GM18909 (cell line): ENCODE data around the gene CAMKV.

Source experiments
- ATAC-seq: cut with Tn5 transposase; IDR thresholded peaks from one replicate; pipeline ENCODE4 v1.9.1; 2021; ENCODE audit warnings: mild to moderate bottlenecking; ENCODE audit not compliant: unreplicated experiment, poor library complexity

Gene CAMKV

GRCh38 chr3:49899815-49900214 is 30.1 kb upstream of the CAMKV start:
- no peak for ATAC-seq

DNA sequence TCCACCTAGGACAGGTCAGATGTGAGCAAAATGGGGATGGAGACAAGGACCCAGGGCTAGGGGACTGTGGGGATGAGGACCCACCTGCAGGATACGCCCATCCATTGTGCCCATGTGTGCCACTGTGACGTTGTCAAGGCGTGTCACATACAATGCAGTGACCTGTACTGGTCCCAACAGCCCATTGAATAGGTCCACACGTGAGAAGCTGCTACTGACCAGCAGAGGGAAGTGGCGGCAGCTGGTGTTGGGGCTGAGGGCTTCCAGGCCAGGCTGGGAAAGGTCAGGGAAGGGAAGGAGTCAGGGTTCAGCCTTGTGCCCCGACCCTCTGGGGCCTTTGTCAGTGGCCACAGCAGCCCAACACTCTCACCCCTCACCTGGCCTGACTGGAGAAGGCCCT is 29.3 kb upstream of the CAMKV start:
- no peak for ATAC-seq

GRCh38 chr3:49896345-49896744 is 26.6 kb upstream of the CAMKV start:
- ATAC-seq = no peak

DNA sequence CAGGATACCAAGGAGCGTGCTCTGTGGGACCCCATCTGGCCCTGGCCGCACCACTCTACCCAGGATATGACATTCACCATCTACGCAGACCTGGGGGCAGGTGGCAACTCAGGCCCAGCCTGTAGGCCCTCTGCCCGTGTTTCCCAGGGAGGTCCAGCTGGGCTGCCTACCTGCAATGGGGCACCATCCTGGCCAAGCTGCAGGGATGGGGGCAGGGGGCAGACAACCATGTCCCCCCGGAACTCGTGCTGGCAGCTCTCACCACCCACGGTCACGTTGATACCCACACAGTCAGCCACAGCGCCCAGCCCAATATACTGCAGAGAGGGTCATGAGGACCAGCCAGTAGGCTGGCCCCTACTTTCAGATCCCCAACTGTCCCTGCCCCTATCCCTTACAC is 26.1 kb upstream of the CAMKV start:
- ATAC-seq = no peak

- no peak for ATAC-seq
These were observed 19.6 kb upstream of the CAMKV start for GRCh38 chr3:49889296-49889695.

DNA sequence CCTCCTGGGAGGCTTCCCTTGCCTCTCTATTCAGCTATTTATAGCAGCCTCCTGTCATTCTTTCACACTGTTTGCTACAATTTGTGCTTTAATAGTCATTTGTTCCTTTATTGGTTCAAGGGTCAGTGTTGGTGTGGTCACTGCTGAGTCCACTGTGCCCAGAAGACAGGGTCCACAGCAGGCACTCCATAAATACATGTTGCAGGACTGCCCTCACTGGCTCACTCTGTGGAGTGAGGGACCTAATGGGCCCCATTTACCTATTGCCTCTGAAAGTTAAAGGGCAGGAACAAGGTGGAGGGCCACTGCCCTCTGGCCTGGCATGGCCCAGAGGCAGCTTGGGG is 17.2 kb upstream of the CAMKV start:
- no peak for ATAC-seq

- ATAC-seq = no peak
These were observed 14.3 kb upstream of the CAMKV start for GRCh38 chr3:49883998-49884397.

DNA sequence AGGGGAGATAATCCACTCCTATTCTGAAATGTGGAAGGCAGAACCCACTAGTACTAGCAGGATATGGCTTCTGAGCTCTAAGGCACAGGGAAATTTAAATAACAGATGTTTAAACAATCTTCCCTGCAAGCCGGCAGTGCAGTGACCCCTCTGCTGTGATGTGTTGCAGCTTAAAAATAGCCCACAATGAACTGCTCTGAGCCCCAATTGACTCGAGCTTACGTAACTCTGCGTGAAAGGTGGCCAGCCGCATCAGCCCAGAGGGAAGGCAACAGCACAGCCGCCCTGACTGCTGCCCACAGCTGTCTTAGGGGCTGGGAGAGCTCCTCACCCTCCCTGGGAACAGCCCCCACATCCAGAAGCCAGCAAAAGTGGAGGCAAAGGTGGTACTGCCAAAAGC is 12.5 kb upstream of the CAMKV start:
- no peak for ATAC-seq

- no peak for ATAC-seq
These were observed 11.0 kb upstream of the CAMKV start for GRCh38 chr3:49880581-49881315.

DNA sequence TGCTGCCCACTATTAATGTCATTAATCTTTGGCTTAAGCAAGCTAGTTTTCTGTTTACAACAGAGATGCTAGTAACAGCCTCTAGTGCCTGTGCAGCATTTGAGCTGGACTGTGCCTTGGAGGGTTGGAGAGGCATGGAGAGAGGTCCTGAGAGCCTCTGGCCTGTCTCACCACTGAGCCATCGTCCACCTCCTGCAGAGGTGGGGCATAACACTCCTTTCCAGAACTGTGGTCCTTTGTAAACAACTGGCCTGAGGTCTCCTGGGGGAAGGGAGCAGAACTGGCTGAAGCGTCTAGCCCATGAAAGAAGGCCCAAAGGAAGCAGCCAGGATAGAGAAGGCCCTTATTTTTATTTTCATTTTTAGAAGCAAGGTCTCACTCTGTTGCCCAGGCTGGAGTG is 10.0 kb upstream of the CAMKV start:
- no peak for ATAC-seq

DNA sequence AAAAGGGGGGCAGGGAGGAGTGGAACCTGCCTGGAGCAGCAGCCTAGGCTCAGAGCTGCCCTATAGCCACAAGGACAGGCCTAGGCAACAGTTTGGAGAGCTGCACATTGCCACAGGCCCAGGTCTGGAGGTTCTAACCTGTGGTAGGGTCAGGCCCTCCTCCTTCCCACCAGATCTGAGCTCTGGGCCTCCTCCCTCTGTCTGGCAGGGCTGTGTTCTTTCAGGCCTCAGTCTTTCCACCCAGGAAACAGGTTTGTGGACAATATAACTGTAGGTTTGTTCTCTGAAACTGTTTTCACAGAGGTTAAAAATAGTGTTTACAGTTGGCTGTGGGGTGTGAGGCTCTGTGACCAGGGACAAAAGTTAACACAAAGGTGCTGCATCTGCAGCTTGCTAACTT is 9.0 kb upstream of the CAMKV start:
- ATAC-seq = no peak

DNA sequence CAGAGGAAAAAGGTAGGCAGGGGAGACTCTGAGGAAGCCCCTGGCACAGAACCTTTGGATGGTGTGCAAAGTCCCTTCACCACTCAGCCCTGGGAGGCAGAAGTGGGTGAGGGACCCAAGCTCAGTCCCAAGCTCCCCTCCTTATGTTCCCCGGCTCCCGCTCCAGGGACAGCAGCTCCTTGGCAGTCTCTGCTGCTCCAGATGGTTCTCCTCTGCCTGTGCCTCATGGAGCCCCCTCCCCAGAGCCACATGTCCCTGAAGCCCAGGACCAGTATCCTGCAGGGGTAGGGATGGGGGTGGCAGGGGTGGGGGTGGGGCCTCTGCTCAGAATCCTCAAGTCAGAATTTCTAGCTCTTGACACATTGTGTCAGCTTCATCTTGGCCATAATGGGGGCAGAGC is 8.0 kb upstream of the CAMKV start:
- no peak for ATAC-seq

DNA sequence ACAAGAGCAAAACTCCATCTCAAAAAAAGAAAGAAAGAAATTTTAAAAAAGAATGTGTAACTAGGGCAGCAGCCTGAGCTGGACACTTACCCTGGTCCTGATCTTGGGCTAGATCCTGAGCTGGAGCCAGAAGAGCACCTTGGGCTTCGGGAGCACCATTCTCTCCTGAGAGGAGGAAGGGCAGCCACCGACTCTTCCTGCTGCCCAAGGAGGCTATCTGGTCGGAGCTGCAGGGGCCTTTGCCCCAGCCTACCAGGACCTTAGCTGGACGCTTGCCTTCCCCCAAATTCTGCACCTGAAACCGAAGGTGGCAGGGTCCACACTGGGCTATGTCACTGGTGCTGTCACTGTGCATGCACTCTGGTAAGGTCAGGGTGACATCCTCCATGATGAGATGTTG is 6.9 kb upstream of the CAMKV start:
- ATAC-seq = no peak

- ATAC-seq = no peak
These were observed 3.9 kb upstream of the CAMKV start for GRCh38 chr3:49873623-49874022.

DNA sequence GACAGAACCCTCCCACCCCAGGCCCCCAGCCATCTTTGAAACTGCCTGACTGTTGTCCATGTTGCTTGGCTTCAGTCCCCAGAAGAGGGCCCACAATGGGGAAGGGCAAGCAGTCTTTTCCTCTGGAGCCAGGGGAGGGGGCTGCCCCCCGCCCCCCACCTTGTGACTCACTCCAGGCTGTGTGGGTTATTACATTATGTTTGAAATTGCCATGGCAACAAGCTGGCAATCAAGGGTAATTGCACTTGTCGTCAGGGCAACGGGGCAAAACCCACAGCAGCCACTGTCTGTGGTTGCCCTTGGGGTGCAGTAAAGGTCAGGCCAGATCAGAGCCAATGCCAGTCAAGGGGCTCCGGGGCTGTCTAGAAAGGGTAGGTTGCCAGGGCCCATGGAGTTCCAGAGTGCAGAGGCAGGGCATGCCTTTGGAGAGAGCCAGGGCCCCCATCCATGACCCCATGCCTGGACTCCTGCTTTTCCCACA is 3.1 kb upstream of the CAMKV start:
- no peak for ATAC-seq

- no peak for ATAC-seq
These were observed 1.9 kb upstream of the CAMKV start for GRCh38 chr3:49871531-49872153.

DNA sequence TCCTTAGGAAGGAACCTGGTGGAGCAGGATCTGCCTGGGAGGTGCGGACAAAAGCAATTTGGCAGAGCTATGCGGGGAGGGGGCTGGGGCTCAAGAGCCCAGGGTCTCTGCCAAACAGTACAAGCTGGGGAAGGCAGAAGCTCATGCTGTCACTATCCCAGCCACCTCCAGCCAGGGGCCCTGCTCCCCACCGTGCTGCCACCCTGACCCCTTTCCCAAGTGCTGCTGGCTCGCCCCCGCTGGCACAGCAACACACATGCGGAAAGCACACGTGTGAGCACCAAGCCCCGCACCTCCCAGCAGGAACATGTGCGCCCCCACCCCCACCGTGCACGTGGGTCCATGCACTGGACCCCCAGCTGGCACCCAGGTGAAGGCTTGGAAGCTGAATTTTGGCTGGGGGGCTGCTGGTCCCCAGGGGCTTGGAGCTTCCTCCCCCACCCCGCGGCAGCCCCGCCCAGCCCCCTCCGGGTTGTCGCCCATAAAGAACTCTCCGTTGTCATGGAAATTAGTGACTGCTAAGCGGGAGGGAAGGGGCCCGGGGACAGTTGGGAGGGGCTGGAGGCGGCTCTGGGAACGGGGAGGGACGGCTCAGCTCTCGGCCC is 742 bp downstream of the CAMKV start:
- ATAC-seq = no peak

- no peak for ATAC-seq
These were observed 1.8 kb downstream of the CAMKV start for GRCh38 chr3:49867871-49868321.

GRCh38 chr3:49867400-49867799 is 2.3 kb downstream of the CAMKV start:
- no peak for ATAC-seq

- no peak for ATAC-seq
These were observed 4.4 kb downstream of the CAMKV start for GRCh38 chr3:49865198-49865784.

GRCh38 chr3:49864505-49864904 is 5.2 kb downstream of the CAMKV start:
- no peak for ATAC-seq
